Neural cell (in vitro differentiated cells): Measurements from ENCODE around the gene MAP4K5.
"Not testable (repeated sequence)": the region's sequence is repeated elsewhere in the genome, so short reads cannot be mapped to it uniquely, and the experiment has no call there.

Experiments
- CTCF ChIP-seq: fragments of 450-650 bp; IDR thresholded peaks from 2 replicates; pipeline ENCODE4 v1.5.1; 2014; ENCODE audit warnings: antibody characterized with exemption, mild to moderate bottlenecking, moderate library complexity; ENCODE audit not compliant: poor library complexity, severe bottlenecking
- EP300 ChIP-seq: fragments of 450-650 bp; conservative IDR thresholded peaks from 2 replicates; pipeline ENCODE4 v1.6.1; 2014; ENCODE audit warnings: antibody characterized with exemption, mild to moderate bottlenecking, moderate library complexity; ENCODE audit not compliant: poor library complexity, severe bottlenecking
- EZH2 ChIP-seq: fragments of 200-600, 300-800 bp; shearing (Covaris generic), sonication (generic); IDR thresholded peaks from 2 replicates; pipeline ENCODE4 v1.6.1; 2014; ENCODE audit warnings: antibody characterized with exemption, low read length, borderline replicate concordance, mild to moderate bottlenecking; ENCODE audit not compliant: insufficient read depth, poor library complexity, severe bottlenecking
- POLR2AphosphoS5 ChIP-seq: IDR thresholded peaks from 2 replicates; pipeline ENCODE4 v1.6.1; 2012
- REST ChIP-seq: IDR thresholded peaks from 2 replicates; pipeline ENCODE4 v1.6.1; 2012; ENCODE audit warnings: borderline replicate concordance
- TAF1 ChIP-seq: IDR thresholded peaks from 2 replicates; pipeline ENCODE4 v1.6.1; 2012; ENCODE audit warnings: low read depth

- TF ChIP-seq CTCF, TAF1, EP300, POLR2AphosphoS5, EZH2, REST: not testable (repeated sequence)
Measured at GRCh38 chr14:50538034-50538433, 5.7 kb upstream of the MAP4K5 start.
